ENCODE data around the gene EPC2. TPM values are rescaled to one million over a fixed set of nuclear protein-coding genes. Genes with fewer than 3 reads are reported as not detected.
A peak's percentile ranks its signal among the peaks of the same experiment; 100 is the strongest.
"Not testable (repeated sequence)": the region's sequence is repeated elsewhere in the genome, so short reads cannot be mapped to it uniquely, and the experiment has no call there.

The EPC2 gene
- polyA plus RNA-seq, 1 of the 3 experiments (the other 2 are of a cell fraction) = 8.8 TPM

GRCh38 chr2:148645539-148646230, 1.1 kb downstream of the EPC2 start:
- Histone ChIP-seq H3K9ac (peak overlapping the region; percentile 90), H3K27ac (ENCODE audit: low read depth in 2 of 2, low read length in 1 of 2) (peak overlapping the region; percentile 79 to 90), H2AFZ (ENCODE audit: low read depth) (peak overlapping the region; percentile 60; the same call in 1 of the 2 replicates), H3K9me3 (no peaks in the 10 kb centered on the region), H3K9me2 (no peaks in the 10 kb centered on the region), H4K20me1 (ENCODE audit: insufficient read depth) (peaks cover 54% of the 10 kb centered on the region), H3K4me3 (ENCODE audit: low read depth in 2 of 2, low read length in 1 of 2) (peak overlapping the region; percentile 93 to 97), H3K27me3 (ENCODE audit: insufficient read depth) (no peaks in the 10 kb centered on the region), H3K36me3 (replicated peaks in 1 of 2; ENCODE audit: control insufficient read depth in 1 of 2, insufficient read depth in 2 of 2, low read length in 1 of 2) (no peaks in the 10 kb centered on the region), H3K4me2 (peak overlapping the region; percentile 95), H3K79me2 (ENCODE audit: insufficient read depth) (peaks cover 54% of the 10 kb centered on the region), H3F3A (replicated peaks; ENCODE audit: insufficient read depth) (peaks cover 7% of the 10 kb centered on the region), H3K4me1 (ENCODE audit: control insufficient read depth in 1 of 2, insufficient read depth in 2 of 2, low read depth in 1 of 2, low read length in 1 of 2) (peaks cover 0 to 6% of the 10 kb centered on the region in 2 experiments; a peak in 2 of 4 replicates)
- CTCF ChIA-PET = interaction anchor here (0.6 to 0.9 kb wide), 3 partner anchors 74 to 344 kb away, joined by 3 read pairs; no protein-coding TSS in a partner anchor
- POLR2A ChIA-PET = interaction anchor here (0.6 to 1.0 kb wide), 4 partner anchors 11 to 625 kb away, joined by 3 to 6 read pairs (median 4); partner anchors contain the start of gene MBD5
- WGBS (ENCODE audit: low lambda C conversion rate) = 3% methylated on average over 12 of the region's 47 CpGs
- peak; percentile 66 for DNase-seq
- no peak for TF ChIP-seq TCF12 (IDR thresholded peaks at IDR 0.05)
- 0 out of 2 replicates have a peak, but pooled peaks have one; percentile 23 for TF ChIP-seq ELF1 (IDR thresholded peaks at IDR 0.05)
- 0 out of 2 replicates have a peak, but pooled peaks have one; percentile 25 for TF ChIP-seq MXI1 (IDR thresholded peaks at IDR 0.05; ENCODE audit: low read depth, low read length)

GRCh38 chr2:148646231-148646559, 1.6 kb downstream of the EPC2 start:
- peaks cover 0 to 6% of the 10 kb centered on the region in 2 experiments; a peak in 2 of 4 replicates for H3K4me1 ChIP-seq (ENCODE audit: control insufficient read depth in 1 of 2, insufficient read depth in 2 of 2, low read depth in 1 of 2, low read length in 1 of 2)
- H3K4me2 ChIP-seq = peak overlapping the region; percentile 95
- WGBS (ENCODE audit: low lambda C conversion rate) = 17% methylated on average over 4 of the region's 4 CpGs
- CTCF ChIA-PET = interaction anchor here (0.9 kb wide), 2 partner anchors 17 to 344 kb away, joined by 3 read pairs; no protein-coding TSS in a partner anchor
- no peak overlapping the region for H2AFZ ChIP-seq (ENCODE audit: low read depth)
- H3K36me3 ChIP-seq (replicated peaks in 1 of 2; ENCODE audit: control insufficient read depth in 1 of 2, insufficient read depth in 2 of 2, low read length in 1 of 2) = no peaks in the 10 kb centered on the region
- TF ChIP-seq TAF1 (IDR thresholded peaks at IDR 0.05; ENCODE audit: borderline replicate concordance, low read depth, low read length) (no peak), RXRA (IDR thresholded peaks at IDR 0.05; ENCODE audit: borderline replicate concordance, low read depth) (no peak), MEF2A (IDR thresholded peaks at IDR 0.05; ENCODE audit: borderline replicate concordance, low read depth) (no peak), USF2 (IDR thresholded peaks at IDR 0.05; ENCODE audit: borderline replicate concordance, low read depth, low read length) (no peak), NRF1 (IDR thresholded peaks at IDR 0.05; ENCODE audit: low read depth, low read length) (no peak), RAD21 (IDR thresholded peaks at IDR 0.05; ENCODE audit: low read length) (no peak), FOSL2 (IDR thresholded peaks at IDR 0.05; ENCODE audit: borderline replicate concordance, low read depth) (no peak), RCOR1 (IDR thresholded peaks at IDR 0.05; ENCODE audit: low read length) (no peak), NFIC (IDR thresholded peaks at IDR 0.05; ENCODE audit: borderline replicate concordance) (no peak), CHD2 (IDR thresholded peaks at IDR 0.05; ENCODE audit: low read length, partially characterized antibody) (no peak), SMC3 (IDR thresholded peaks at IDR 0.05; ENCODE audit: low read depth, low read length) (no peak), RFX5 (IDR thresholded peaks at IDR 0.05; ENCODE audit: low read length) (peak; percentile 69; the same call in 1 of the 2 replicates), MAX (IDR thresholded peaks at IDR 0.05; ENCODE audit: low read depth) (no peak), MXI1 (IDR thresholded peaks at IDR 0.05; ENCODE audit: low read depth, low read length) (no peak; the same call in 1 of the 2 replicates), EZH2phosphoT487 (IDR thresholded peaks at IDR 0.05; ENCODE audit: borderline replicate concordance, low read depth) (no peak)
- TF ChIP-seq, protein P1, sequence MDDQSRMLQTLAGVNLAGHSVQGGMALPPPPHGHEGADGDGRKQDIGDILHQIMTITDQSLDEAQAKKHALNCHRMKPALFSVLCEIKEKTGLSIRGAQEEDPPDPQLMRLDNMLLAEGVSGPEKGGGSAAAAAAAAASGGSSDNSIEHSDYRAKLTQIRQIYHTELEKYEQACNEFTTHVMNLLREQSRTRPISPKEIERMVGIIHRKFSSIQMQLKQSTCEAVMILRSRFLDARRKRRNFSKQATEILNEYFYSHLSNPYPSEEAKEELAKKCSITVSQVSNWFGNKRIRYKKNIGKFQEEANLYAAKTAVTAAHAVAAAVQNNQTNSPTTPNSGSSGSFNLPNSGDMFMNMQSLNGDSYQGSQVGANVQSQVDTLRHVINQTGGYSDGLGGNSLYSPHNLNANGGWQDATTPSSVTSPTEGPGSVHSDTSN (IDR thresholded peaks at IDR 0.05) = peak; percentile 42; the same call in 1 of the 2 replicates
- peaks cover 7% of the 10 kb centered on the region for H3F3A ChIP-seq (replicated peaks; ENCODE audit: insufficient read depth)
- no peaks in the 10 kb centered on the region for H3K9me2 ChIP-seq
- H3K9ac ChIP-seq = peak overlapping the region; percentile 90; the same call in 1 of the 2 replicates
- peak overlapping the region; percentile 93 to 97 for H3K4me3 ChIP-seq (ENCODE audit: low read depth in 2 of 2, low read length in 1 of 2)
- POLR2A ChIA-PET = no interaction called here
- peaks cover 59% of the 10 kb centered on the region for H4K20me1 ChIP-seq (ENCODE audit: insufficient read depth)
- H3K27ac ChIP-seq (ENCODE audit: low read depth in 2 of 2, low read length in 1 of 2) = peak overlapping the region in 1 of 2 experiments; percentile 90; a peak in 1 of 4 replicates
- no peak for DNase-seq
- peaks cover 59% of the 10 kb centered on the region for H3K79me2 ChIP-seq (ENCODE audit: insufficient read depth)
- no peaks in the 10 kb centered on the region for H3K9me3 ChIP-seq
- no peaks in the 10 kb centered on the region for H3K27me3 ChIP-seq (ENCODE audit: insufficient read depth)

DNA sequence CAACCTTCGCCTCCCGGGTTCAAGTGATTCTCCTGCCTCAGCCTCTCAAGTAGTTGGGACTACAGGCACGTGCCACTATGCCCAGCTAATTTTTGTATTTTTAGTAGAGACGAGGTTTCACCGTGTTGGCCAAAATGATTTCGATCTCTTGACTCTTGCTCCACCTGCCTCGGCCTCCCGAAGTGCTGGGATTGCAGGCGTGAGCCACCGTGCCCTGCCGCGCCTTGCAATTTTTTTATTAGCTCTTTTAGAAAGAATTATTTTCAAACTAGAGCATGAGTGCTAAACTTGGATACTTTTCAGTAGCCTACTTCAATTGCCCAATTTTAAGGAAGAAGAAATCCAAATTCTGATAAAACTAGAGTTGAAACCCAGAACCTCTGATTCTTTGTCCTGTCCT, 3.2 kb downstream of the EPC2 start:
- H3K9me2 ChIP-seq; DNase-seq; H3K9ac ChIP-seq; H3K36me3 ChIP-seq (replicated peaks in 1 of 2; ENCODE audit: control insufficient read depth in 1 of 2, insufficient read depth in 2 of 2, low read length in 1 of 2); H3K27me3 ChIP-seq (ENCODE audit: insufficient read depth); H3F3A ChIP-seq (replicated peaks; ENCODE audit: insufficient read depth); POLR2A ChIA-PET; H3K4me2 ChIP-seq; CTCF ChIA-PET; H3K9me3 ChIP-seq; H3K27ac ChIP-seq (ENCODE audit: low read depth in 2 of 2, low read length in 1 of 2); H3K4me1 ChIP-seq (ENCODE audit: control insufficient read depth in 1 of 2, insufficient read depth in 2 of 2, low read depth in 1 of 2, low read length in 1 of 2); H2AFZ ChIP-seq (ENCODE audit: low read depth); H3K4me3 ChIP-seq (ENCODE audit: low read depth in 2 of 2, low read length in 1 of 2): not testable (repeated sequence)
- 96% methylated on average over 11 of the region's 12 CpGs for WGBS (ENCODE audit: low lambda C conversion rate)
- Histone ChIP-seq H4K20me1 (ENCODE audit: insufficient read depth) (peaks cover 74% of the 10 kb centered on the region), H3K79me2 (ENCODE audit: insufficient read depth) (peaks cover 74% of the 10 kb centered on the region)
